RWPE2 (cell line): Measurements from ENCODE around the gene NFX1.
A peak's percentile ranks its signal among the peaks of the same experiment; 100 is the strongest.

Experiments
- ATAC-seq: fragments of 200-7000 bp; cut with Tn5 transposase; 3 replicates; pipeline ENCODE4 v1.9.1; 2021; ENCODE audit warnings: low read depth
- DNase-seq: peaks from one replicate; pipeline ENCODE4 v3.0.0-alpha.2; 2020; ENCODE audit warnings: low spot score
- H3K27ac ChIP-seq: fragments of 450-650 bp; 2 replicates; pipeline ENCODE4 v1.5.1; 2017; ENCODE audit warnings: mild to moderate bottlenecking; ENCODE audit not compliant: poor library complexity, severe bottlenecking
- H3K27me3 ChIP-seq: fragments of 250-450 bp; sonication (Bioruptor Pico); 2 replicates; pipeline ENCODE4 v1.5.1; 2021; ENCODE audit warnings: mild to moderate bottlenecking, moderate library complexity; ENCODE audit not compliant: insufficient read depth, poor library complexity, severe bottlenecking
- H3K36me3 ChIP-seq: fragments of 250-450 bp; sonication (Bioruptor Pico); 2 replicates; pipeline ENCODE4 v1.5.1; 2020; ENCODE audit warnings: low read depth, mild to moderate bottlenecking, moderate library complexity
- H3K4me1 ChIP-seq: fragments of 250-450 bp; sonication (Bioruptor Pico); 2 replicates; pipeline ENCODE4 v1.5.1; 2021; ENCODE audit warnings: mild to moderate bottlenecking, moderate library complexity; ENCODE audit not compliant: insufficient read depth, poor library complexity, severe bottlenecking
- H3K4me3 ChIP-seq: fragments of 250-450 bp; sonication (Bioruptor Pico); 2 replicates; pipeline ENCODE4 v1.5.1; 2021; ENCODE audit warnings: mild to moderate bottlenecking, moderate library complexity; ENCODE audit not compliant: severe bottlenecking
- H3K9me3 ChIP-seq: fragments of 250-450 bp; sonication (Bioruptor Pico); 2 replicates; pipeline ENCODE4 v1.5.1; 2021; ENCODE audit warnings: mild to moderate bottlenecking, moderate library complexity; ENCODE audit not compliant: severe bottlenecking
- TF ChIP-seq, protein P1 (sequence below): fragments of 450-650 bp; IDR thresholded peaks from one replicate; pipeline ENCODE4 v1.5.1; 2017; ENCODE audit warnings: mild to moderate bottlenecking, moderate library complexity; ENCODE audit not compliant: poor library complexity, severe bottlenecking

NFX1 gene

DNA sequence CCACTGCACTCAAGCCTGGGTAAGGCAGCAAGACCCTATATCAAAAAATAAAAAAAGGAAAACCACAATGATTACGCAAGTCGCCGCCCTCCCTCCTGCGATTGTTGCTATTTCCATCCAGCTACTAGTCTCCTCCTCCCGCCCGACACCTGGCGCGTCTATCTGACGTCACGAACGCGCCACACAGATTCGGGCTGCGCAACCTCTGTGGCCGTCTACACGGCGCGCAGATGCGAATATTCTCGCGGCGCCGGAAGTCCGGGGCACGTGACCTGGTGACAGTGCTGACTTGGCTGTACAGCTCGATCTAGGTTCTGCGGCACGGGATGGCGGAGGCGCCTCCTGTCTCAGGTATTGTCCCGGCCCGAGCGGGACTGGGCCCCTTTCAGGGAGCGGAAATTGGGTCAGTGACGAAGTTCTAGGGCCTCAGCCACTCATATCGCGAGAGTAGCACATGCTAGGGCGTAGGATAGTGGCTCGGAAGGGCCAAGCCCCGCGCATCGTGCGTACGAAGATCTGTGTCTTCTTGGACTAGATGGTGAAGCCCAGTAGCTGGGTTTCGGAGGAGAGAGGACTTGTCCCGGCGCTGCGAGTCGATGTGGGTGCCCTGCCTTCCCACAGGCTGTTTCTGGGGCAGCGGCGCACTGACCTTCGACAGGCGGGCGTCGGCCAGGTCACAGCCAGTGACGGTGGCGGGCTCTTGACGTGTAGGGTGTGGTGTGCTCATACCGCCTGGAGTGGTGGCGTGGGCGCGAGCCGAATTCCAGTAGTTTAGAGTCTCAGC, at the start of gene NFX1:
TSS of gene NFX1 (plus strand) at position 270 of the 784 bp plus-strand sequence. CDS start at position 327, 57 bp downstream.
- TF ChIP-seq, protein P1, sequence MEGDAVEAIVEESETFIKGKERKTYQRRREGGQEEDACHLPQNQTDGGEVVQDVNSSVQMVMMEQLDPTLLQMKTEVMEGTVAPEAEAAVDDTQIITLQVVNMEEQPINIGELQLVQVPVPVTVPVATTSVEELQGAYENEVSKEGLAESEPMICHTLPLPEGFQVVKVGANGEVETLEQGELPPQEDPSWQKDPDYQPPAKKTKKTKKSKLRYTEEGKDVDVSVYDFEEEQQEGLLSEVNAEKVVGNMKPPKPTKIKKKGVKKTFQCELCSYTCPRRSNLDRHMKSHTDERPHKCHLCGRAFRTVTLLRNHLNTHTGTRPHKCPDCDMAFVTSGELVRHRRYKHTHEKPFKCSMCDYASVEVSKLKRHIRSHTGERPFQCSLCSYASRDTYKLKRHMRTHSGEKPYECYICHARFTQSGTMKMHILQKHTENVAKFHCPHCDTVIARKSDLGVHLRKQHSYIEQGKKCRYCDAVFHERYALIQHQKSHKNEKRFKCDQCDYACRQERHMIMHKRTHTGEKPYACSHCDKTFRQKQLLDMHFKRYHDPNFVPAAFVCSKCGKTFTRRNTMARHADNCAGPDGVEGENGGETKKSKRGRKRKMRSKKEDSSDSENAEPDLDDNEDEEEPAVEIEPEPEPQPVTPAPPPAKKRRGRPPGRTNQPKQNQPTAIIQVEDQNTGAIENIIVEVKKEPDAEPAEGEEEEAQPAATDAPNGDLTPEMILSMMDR, result no peak
- Histone ChIP-seq H3K4me1 (no peaks in the 10 kb centered on the region), H3K4me3 (peak within 1 kb of the TSS; percentile 67), H3K36me3 (peaks cover 43% of the 10 kb centered on the region), H3K27ac (peak within 1 kb of the TSS; percentile 88), H3K27me3 (no peaks in the 10 kb centered on the region), H3K9me3 (no peaks in the 10 kb centered on the region)
- ATAC-seq, result peak; percentile 86
- DNase-seq, result peak; percentile 94

GRCh38 chr9:33241298-33241697, 49.0 kb upstream of the NFX1 start:
- Histone ChIP-seq H3K4me3 (no peak overlapping the region), H3K9me3 (no peaks in the 10 kb centered on the region), H3K36me3 (no peaks in the 10 kb centered on the region), H3K27ac (no peak overlapping the region), H3K4me1 (no peaks in the 10 kb centered on the region), H3K27me3 (no peaks in the 10 kb centered on the region)
- ATAC-seq (no peak), DNase-seq (no peak)
- TF ChIP-seq, protein P1, result no peak

DNA sequence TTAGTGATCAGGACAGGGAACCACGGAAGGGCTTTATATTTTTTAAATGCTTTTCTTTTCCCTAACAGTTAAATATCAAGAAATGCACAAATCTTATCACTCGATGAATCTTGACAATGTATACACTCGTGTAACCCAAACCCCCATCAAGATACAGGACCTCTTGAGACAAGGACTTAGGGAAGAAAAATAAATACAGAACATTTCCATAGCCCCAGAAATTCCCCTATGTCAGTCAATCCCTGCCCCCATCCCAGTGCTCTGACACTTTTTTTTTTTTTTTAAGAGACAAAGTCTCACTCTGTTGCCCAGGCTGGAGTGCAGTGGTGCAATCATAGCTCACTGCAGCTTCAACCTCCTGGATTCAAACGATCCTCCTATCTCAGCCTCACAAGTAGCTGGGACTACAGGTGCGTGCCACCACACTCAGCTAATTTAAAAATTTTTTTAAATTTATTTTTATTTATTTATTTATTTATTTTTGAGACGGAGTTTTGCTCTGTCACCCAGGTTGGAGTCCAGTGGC, 47.6 kb upstream of the NFX1 start:
- ATAC-seq, result no peak
- TF ChIP-seq, protein P1, result no peak

GRCh38 chr9:33244137-33244784, 46.1 kb upstream of the NFX1 start:
- DNase-seq, result no peak
- H3K27me3 ChIP-seq, result no peaks in the 10 kb centered on the region
- TF ChIP-seq, protein P1, result no peak
- H3K4me3 ChIP-seq, result no peak overlapping the region
- no peaks in the 10 kb centered on the region for H3K36me3 ChIP-seq
- no peaks in the 10 kb centered on the region for H3K4me1 ChIP-seq
- ATAC-seq, result no peak
- H3K27ac ChIP-seq, result no peak overlapping the region
- H3K9me3 ChIP-seq, result no peaks in the 10 kb centered on the region

More for the DNA sequence above, 47.6 kb upstream of the NFX1 start:
- H3K9me3 ChIP-seq, result no peaks in the 10 kb centered on the region
- H3K4me3 ChIP-seq, result no peak overlapping the region
- H3K36me3 ChIP-seq, result no peaks in the 10 kb centered on the region
- DNase-seq, result no peak
- H3K27ac ChIP-seq, result no peak overlapping the region
- H3K27me3 ChIP-seq, result no peaks in the 10 kb centered on the region
- H3K4me1 ChIP-seq, result no peaks in the 10 kb centered on the region
